A549 (cell line): ENCODE measurements around the gene UBB. TPM values are rescaled to one million over a fixed set of nuclear protein-coding genes. Genes with fewer than 3 reads are reported as not detected.
A peak's percentile ranks its signal among the peaks of the same experiment; 100 is the strongest.

Experiments used
- ATAC-seq, 2 experiments: fragments of 200-7000 bp in 1 of 2; fragments of >200 bp in 1 of 2; cut with Nextera tagmentation in 1 of 2; cut with Tn5 transposase in 1 of 2; 3 replicates each; pipeline versions ENCODE4 v1.8.0 to v1.9.1; 2018 to 2020; ENCODE audit warnings: mild to moderate bottlenecking in 1 of 2, moderate library complexity in 1 of 2
- CTCF ChIA-PET: fragments of 300-600 bp; sonication (Branson Sonifier 250); formaldehyde crosslinking; extraction: SDS; loops from one replicate; lab custom pipeline; 2021; ENCODE audit warnings: antibody characterized with exemption, inconsistent platforms; lab: Yijun Ruan, JAX
- POLR2A ChIA-PET: fragments of 350-600 bp; formaldehyde crosslinking; extraction: SDS; loops from one replicate; lab custom pipeline; 2021; ENCODE audit warnings: antibody characterized with exemption, inconsistent platforms; lab: Yijun Ruan, JAX
- DNase-seq, 2 experiments: peaks; one replicate each; pipeline versions ENCODE4 v3.0.0 to v3.0.0-alpha.2; 2011 to 2016; ENCODE audit warnings: low read depth in 1 of 2, low spot score in 1 of 2
- FAIRE-seq: peaks from 2 replicates; lab custom pipeline; 2011; peaks lifted over from hg19 to GRCh38; lab: Jason Lieb, UNC
- H3K27ac ChIP-seq, 2 experiments: fragments of >200 bp; sonication (Bioruptor Twin); formaldehyde crosslinking; 3 replicates each; pipeline ENCODE4 v1.5.1; 2016 to 2017
- H3K4me1 ChIP-seq: fragments of >200 bp; sonication (Bioruptor Twin); formaldehyde crosslinking; 3 replicates; pipeline ENCODE4 v1.6.1; 2016
- H3K4me2 ChIP-seq: fragments of >200 bp; sonication (Bioruptor Twin); formaldehyde crosslinking; 3 replicates; pipeline ENCODE4 v1.6.1; 2016
- H3K4me3 ChIP-seq: fragments of >200 bp; sonication (Bioruptor Twin); formaldehyde crosslinking; 3 replicates; pipeline ENCODE4 v1.5.1; 2016
- H3K9me3 ChIP-seq: fragments of >200 bp; sonication (Bioruptor Twin); formaldehyde crosslinking; 3 replicates; pipeline ENCODE4 v1.6.1; 2016
- BCL3 ChIP-seq: fragments of >200 bp; sonication (Bioruptor Twin); formaldehyde crosslinking; IDR thresholded peaks from 3 replicates; pipeline ENCODE4 v1.6.1; 2016
- CEBPB ChIP-seq, 2 experiments: fragments of >200 bp in 1 of 2; sonication (Bioruptor Twin) in 1 of 2; formaldehyde crosslinking in 1 of 2; IDR thresholded peaks; 2 replicates each; pipeline ENCODE4 v1.6.1; 2012 to 2016
- E2F6 ChIP-seq: IDR thresholded peaks from 2 replicates; pipeline ENCODE4 v1.6.1; 2012; ENCODE audit warnings: low read depth, borderline replicate concordance
- FOSL2 ChIP-seq, 2 experiments: fragments of 450-650 bp in 1 of 2; fragments of >200 bp in 1 of 2; sonication (Bioruptor Twin) in 1 of 2; formaldehyde crosslinking; IDR thresholded peaks; 2 replicates each; pipeline versions ENCODE4 v1.5.0 to v1.6.1; 2016 to 2020; ENCODE audit warnings: mild to moderate bottlenecking in 1 of 2, moderate library complexity in 1 of 2
- HDAC2 ChIP-seq: fragments of 200-600 bp; sonication (generic); IDR thresholded peaks from 2 replicates; pipeline ENCODE4 v1.6.1; 2016
- HES2 ChIP-seq: fragments of >200 bp; sonication (Bioruptor Twin); formaldehyde crosslinking; IDR thresholded peaks from 2 replicates; pipeline ENCODE4 v1.6.1; 2016
- HMGXB4 ChIP-seq: fragments of 250-450 bp; sonication (Bioruptor Pico); IDR thresholded peaks from 2 replicates; pipeline ENCODE4 v1.5.0; 2021; ENCODE audit warnings: mild to moderate bottlenecking, moderate library complexity, borderline replicate concordance
- JUN ChIP-seq, 2 experiments: fragments of >200 bp; sonication (Bioruptor Twin); formaldehyde crosslinking; IDR thresholded peaks; 2 replicates in 1 of 2; 3 replicates in 1 of 2; pipeline ENCODE4 v1.6.1; 2016 to 2017
- KDM1A ChIP-seq: fragments of 200-600 bp; sonication (generic); IDR thresholded peaks from 2 replicates; pipeline ENCODE4 v1.6.1; 2016; ENCODE audit warnings: low read depth, mild to moderate bottlenecking
- MAX ChIP-seq: IDR thresholded peaks from 2 replicates; pipeline ENCODE4 v1.6.1; 2012
- PHF8 ChIP-seq: fragments of 200-600 bp; sonication (generic); IDR thresholded peaks from 2 replicates; pipeline ENCODE4 v1.6.1; 2016; ENCODE audit warnings: low read depth, mild to moderate bottlenecking, antibody characterized with exemption, moderate library complexity, borderline replicate concordance
- RARB ChIP-seq: fragments of 250-450 bp; sonication (Bioruptor Pico); IDR thresholded peaks from 2 replicates; pipeline ENCODE4 v1.8.0; 2021; ENCODE audit warnings: mild to moderate bottlenecking, moderate library complexity
- RNF2 ChIP-seq: fragments of 200-600 bp; sonication (generic); IDR thresholded peaks from 2 replicates; pipeline ENCODE4 v1.6.1; 2016; ENCODE audit warnings: low read depth, mild to moderate bottlenecking, antibody characterized with exemption, moderate library complexity, borderline replicate concordance
- SREBF2 ChIP-seq: fragments of 450-650 bp; IDR thresholded peaks from 2 replicates; pipeline ENCODE4 v1.6.1; 2014; ENCODE audit warnings: mild to moderate bottlenecking, moderate library complexity
- ZNF302 ChIP-seq: fragments of 250-450 bp; sonication (Bioruptor Pico); IDR thresholded peaks from 2 replicates; pipeline ENCODE4 v1.9.0; 2021; ENCODE audit warnings: inconsistent platforms, mild to moderate bottlenecking, moderate library complexity
- WGBS: methylation state at CpG from one replicate; pipeline ENCODE4 v1.1.6; 2017; ENCODE audit errors: missing lambda C conversion rate; 5-methylcytosine and 5-hydroxymethylcytosine counted together
- polyA plus RNA-seq, 4 experiments: library from polyadenylated mRNA; depleted of rRNA in 3 of 4; stranded (reverse); fragments of >200 nt; fragmentation: RNase III in 1 of 4; extraction: RNeasy Plus Mini Kit Qiagen cat#74134 plus additional on column Dnase treatment in 1 of 4; gene quantifications; 2 replicates in 3 of 4; 3 replicates in 1 of 4; pipeline ENCODE4 v1.2.3, GENCODE V29; 2011 to 2017

UBB gene
- polyA plus RNA-seq, 2 of the 4 experiments (the other 2 are of a cell fraction): 2,404 to 2,851 TPM

GRCh38 chr17:16351831-16352230, 29.1 kb upstream of the UBB start:
- 7% methylated on average over 10 of the region's 10 CpGs for WGBS
- Histone ChIP-seq H3K4me1 (peaks cover 12% of the 10 kb centered on the region), H3K4me3 (peak overlapping the region; percentile 71), H3K4me2 (peak overlapping the region; percentile 93), H3K27ac (peak overlapping the region; percentile 87 to 96), H3K9me3 (no peaks in the 10 kb centered on the region)
- ATAC-seq (no peak), FAIRE-seq (peak; percentile 54), DNase-seq (no peak)
- TF ChIP-seq FOSL2 (IDR thresholded peaks at IDR 0.05): no peak
- peak; percentile 10; the same call in 1 of the 2 replicates for TF ChIP-seq FOSL2 (CRISPR knock-in tag; IDR thresholded peaks at IDR 0.05)
- no peak for TF ChIP-seq ZNF302 (CRISPR knock-in tag)
- TF ChIP-seq CEBPB (IDR thresholded peaks at IDR 0.05): peak; percentile 30 to 41; a peak in 2 of 4 replicates
- CTCF ChIA-PET: interaction anchor here (0.7 to 9.4 kb wide), 14 partner anchors 9 to 170 kb away, joined by 3 to 163 read pairs (median 11); no protein-coding TSS in a partner anchor
- POLR2A ChIA-PET: interaction anchor here (1.0 to 4.6 kb wide), 9 partner anchors 11 to 136 kb away, joined by 3 to 57 read pairs (median 11); partner anchors contain the start of genes NCOR1, PIGL and UBB

GRCh38 chr17:16352303-16352666, 28.6 kb upstream of the UBB start:
- Histone ChIP-seq H3K4me1 (peaks cover 12% of the 10 kb centered on the region), H3K4me3 (peak overlapping the region; percentile 71), H3K27ac (peak overlapping the region; percentile 87 to 96), H3K9me3 (no peaks in the 10 kb centered on the region), H3K4me2 (peak overlapping the region; percentile 93)
- ATAC-seq (peak; percentile 61 to 75), FAIRE-seq (no peak), DNase-seq (peak; percentile 62 to 63)
- 2% methylated on average over 25 of the region's 25 CpGs for WGBS
- CTCF ChIA-PET: interaction anchor here (0.7 to 9.4 kb wide), 23 partner anchors 9 to 169 kb away, joined by 3 to 163 read pairs (median 9); no protein-coding TSS in a partner anchor
- TF ChIP-seq BCL3 (no peak), JUN (IDR thresholded peaks at IDR 0.05) (peak in 1 of 2 experiments; percentile 39; a peak in 2 of 5 replicates), SREBF2 (no peak), HES2 (no peak), RARB (CRISPR knock-in tag) (no peak), ZNF302 (CRISPR knock-in tag) (no peak)
- POLR2A ChIA-PET: interaction anchor here (0.6 to 4.6 kb wide), 15 partner anchors 8 to 183 kb away, joined by 3 to 57 read pairs (median 6); partner anchors contain the start of genes NCOR1, PIGL and UBB

GRCh38 chr17:16352667-16353316, 28.1 kb upstream of the UBB start:
- H3K27ac ChIP-seq: peak overlapping the region; percentile 87 to 96
- under 1% methylated on average over 36 of the region's 75 CpGs for WGBS

More at GRCh38 chr17:16352667-16353316, 28.1 kb upstream of the UBB start:
- DNase-seq (peak; percentile 33 to 63), ATAC-seq (peak; percentile 74 to 75), FAIRE-seq (no peak)
- H3K4me2 ChIP-seq: peak overlapping the region; percentile 93
- TF ChIP-seq HDAC2: peak; percentile 52; the same call in 1 of the 2 replicates
- peak; percentile 92 for TF ChIP-seq PHF8
- peak; percentile 67 for TF ChIP-seq MAX
- peak; percentile 67; the same call in 1 of the 2 replicates for TF ChIP-seq E2F6
- TF ChIP-seq HES2: no peak
- TF ChIP-seq JUN (IDR thresholded peaks at IDR 0.05): peak; percentile 9 to 67; a peak in 1 of 5 replicates
- peak; percentile 65; the same call in 1 of the 2 replicates for TF ChIP-seq RNF2
- TF ChIP-seq HMGXB4 (CRISPR knock-in tag): no peak; the same call in 1 of the 2 replicates
- no peak for TF ChIP-seq KDM1A
- POLR2A ChIA-PET: interaction anchor here (0.5 to 4.6 kb wide), 24 partner anchors 9 to 237 kb away, joined by 3 to 57 read pairs (median 4); partner anchors contain the start of genes LRRC75A, NCOR1, PIGL and UBB
- H3K4me1 ChIP-seq: peaks cover 12% of the 10 kb centered on the region
- CTCF ChIA-PET: interaction anchor here (0.6 to 9.4 kb wide), 37 partner anchors 8 to 199 kb away, joined by 3 to 163 read pairs (median 5); partner anchors contain the start of gene PIGL
- no peaks in the 10 kb centered on the region for H3K9me3 ChIP-seq
- peak overlapping the region; percentile 71 for H3K4me3 ChIP-seq
